HG02798 (cell line): ENCODE results near the gene ZNHIT6.
"Not testable (repeated sequence)": the region's sequence is repeated elsewhere in the genome, so short reads cannot be mapped to it uniquely, and the experiment has no call there.

Experiments used
- ATAC-seq: cut with Tn5 transposase; IDR thresholded peaks from one replicate; pipeline ENCODE4 v1.9.1; 2021; ENCODE audit warnings: mild to moderate bottlenecking; ENCODE audit not compliant: unreplicated experiment, poor library complexity

Gene ZNHIT6

DNA sequence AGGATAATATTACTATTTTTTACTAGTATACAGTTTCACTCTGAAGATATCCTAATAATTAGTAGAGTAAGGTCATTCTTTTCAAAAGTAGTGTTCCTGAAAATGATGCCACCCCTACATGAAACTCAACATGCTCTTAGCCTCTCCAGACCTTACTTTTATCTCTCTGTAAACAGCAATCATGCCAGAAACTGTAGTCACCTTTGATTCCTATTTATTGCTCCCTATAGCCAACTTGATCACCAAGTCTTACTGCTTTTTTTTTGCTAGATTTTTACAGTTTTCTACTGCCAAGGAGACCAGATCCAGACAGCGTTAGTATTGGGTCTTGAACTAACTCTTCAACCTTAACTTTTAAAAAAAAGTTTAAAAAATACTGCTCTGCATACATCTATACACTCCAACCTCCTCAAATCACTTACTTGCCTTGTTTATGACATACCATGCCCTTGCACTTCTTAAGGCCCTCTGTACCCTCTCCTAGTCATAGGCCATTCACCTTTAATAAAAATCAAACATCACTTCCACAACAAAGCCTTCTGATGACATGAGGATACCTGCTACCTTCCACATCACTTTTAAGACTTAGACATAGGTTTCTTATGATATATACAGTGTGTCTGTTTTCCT lies 36.1 kb downstream of the ZNHIT6 start:
- no peak for ATAC-seq

DNA sequence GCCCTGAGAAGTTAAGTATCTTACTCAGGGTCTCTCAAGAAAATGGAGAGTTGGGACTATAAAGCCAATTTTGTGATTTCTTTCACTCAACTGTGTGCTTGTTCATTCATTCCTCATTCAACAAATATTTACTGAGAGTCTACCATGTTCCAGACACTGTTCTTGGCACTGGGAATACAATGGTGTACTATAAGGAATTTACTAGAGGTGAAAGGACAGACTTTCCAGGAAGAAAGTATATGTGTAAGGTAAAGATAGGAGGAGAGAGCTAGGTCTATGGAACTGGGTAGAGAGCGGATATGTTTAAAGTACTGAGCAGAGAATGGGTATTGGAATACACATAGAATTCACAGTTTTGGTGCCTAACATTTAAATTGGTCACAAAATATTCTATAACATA lies 42.3 kb downstream of the ZNHIT6 start:
- ATAC-seq, result no peak

- no peak for ATAC-seq
Measured at GRCh38 chr1:85663382-85663781, 44.9 kb downstream of the ZNHIT6 start.

- ATAC-seq, result no peak
Measured at GRCh38 chr1:85661767-85662166, 46.5 kb downstream of the ZNHIT6 start.

GRCh38 chr1:85660541-85660940 lies 47.7 kb downstream of the ZNHIT6 start:
- no peak for ATAC-seq

DNA sequence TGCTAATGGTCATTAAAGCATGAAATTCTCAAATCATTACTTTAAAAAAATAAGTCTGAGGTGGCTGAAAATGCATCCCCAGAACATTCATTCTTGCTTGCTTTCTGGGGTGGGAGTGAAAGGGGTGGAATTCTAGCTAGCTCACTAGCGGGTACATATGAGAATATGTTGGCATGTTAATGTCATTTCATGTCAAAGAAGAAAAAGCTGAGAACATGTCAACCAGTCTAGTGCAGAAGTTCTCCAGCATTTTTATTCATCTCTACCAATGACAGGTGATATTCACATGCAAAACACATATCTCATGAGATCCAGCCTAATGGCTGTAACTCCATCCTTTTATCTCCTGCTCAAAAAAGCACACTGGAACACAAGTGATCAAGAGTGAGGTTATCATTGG lies 49.1 kb downstream of the ZNHIT6 start:
- no peak for ATAC-seq

- no peak for ATAC-seq
Measured at GRCh38 chr1:85656948-85657347, 51.3 kb downstream of the ZNHIT6 start.

GRCh38 chr1:85656256-85656655 lies 52.0 kb downstream of the ZNHIT6 start:
- no peak for ATAC-seq

DNA sequence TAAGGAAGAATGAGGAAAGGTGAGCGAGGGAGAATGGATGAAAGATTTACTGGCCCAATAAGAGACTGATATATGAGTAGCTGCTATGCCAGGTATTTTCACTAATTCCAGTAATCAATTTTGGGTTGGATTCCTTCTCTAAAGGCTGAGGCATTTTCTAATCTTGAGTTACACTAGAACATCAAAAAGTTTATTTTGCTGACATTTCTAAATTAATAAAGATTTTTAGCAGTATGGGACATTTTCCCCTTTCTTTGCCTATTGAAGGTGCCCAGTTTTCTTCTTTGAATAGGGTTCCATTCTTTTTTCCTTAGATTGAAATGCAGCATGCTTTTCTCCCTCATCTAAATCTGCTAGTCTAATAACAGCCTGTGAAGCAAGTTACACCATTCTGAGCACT lies 52.9 kb downstream of the ZNHIT6 start:
- no peak for ATAC-seq

GRCh38 chr1:85654066-85654782 lies 54.0 kb downstream of the ZNHIT6 start:
- no peak for ATAC-seq

GRCh38 chr1:85652327-85652726 lies 55.9 kb downstream of the ZNHIT6 start:
- ATAC-seq, result no peak

DNA sequence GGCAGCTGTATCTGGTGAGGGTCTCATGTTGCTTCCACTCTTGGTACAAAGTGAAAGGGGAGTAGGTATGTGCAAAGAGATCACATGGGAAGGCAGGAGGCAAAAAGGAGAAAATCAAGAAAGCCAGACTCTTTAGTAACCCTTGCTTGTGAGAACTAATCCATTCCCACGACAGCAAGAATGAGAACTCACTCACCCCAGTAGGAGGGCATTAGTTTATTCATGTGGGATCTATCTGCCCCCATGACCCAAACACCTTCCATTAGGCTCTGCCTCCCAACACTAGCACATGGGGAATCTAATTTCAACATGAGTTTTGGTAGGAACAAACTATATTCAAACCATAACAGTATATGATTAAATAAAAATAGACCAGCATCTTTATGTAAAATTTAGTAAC lies 57.6 kb downstream of the ZNHIT6 start:
- no peak for ATAC-seq

DNA sequence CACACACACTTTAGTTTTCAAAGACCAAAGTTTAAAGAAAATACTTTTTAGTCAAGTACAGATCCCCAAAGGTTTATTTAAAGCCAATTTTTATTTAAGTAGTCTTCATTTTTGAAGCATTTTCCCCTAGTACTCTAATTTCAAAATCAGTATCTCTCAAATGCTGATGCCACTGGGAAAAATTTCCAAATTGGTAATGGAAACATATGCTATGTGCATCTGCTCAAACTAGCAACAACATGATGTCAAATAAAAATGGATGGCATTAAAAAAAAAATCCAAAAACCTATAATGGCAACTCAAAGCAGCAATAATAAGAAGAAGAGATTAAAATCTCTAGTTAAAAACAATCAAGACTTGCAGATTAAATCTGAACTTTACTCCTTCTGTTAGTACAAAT lies 58.6 kb downstream of the ZNHIT6 start:
- no peak for ATAC-seq

DNA sequence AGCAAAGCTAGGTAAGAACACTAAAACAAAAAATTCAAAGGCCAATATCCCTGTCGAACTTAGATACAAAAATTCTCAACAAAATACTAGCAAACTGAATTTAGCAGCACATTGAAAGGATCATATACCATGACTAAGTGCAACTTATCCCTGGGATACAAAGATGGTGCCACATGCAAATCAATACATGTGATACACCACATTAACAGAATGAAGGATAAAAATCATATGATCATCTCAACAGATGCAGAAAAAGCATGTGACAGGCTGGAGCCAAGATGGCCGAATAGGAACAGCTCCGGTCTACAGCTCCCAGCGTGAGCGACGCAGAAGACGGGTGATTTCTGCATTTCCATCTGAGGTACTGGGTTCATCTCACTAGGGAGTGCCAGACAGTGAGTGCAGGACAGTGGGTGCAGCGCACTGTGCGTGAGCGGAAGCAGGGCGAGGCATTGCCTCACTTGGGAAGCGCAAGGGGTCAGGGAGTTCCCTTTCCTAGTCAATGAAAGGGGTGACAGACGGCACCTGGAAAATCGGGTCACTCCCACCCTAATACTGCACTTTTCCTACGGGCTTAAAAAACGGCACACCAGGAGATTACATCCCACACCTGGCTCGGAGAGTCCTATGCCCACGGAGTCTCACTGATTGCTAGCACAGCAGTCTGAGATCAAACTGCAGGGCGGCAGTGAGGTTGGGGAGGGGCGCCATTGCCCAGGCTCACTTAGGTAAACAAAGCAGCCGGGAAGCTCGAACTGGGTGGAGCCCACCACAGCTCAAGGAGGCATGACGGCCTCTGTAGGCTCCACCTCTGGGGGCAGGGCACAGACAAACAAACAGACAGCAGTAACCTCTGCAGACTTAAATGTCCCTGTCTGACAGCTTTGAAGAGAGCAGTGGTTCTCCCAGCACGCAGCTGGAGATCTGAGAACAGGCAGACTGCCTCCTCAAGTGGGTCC lies 66.4 kb downstream of the ZNHIT6 start:
- not testable (repeated sequence) for ATAC-seq

DNA sequence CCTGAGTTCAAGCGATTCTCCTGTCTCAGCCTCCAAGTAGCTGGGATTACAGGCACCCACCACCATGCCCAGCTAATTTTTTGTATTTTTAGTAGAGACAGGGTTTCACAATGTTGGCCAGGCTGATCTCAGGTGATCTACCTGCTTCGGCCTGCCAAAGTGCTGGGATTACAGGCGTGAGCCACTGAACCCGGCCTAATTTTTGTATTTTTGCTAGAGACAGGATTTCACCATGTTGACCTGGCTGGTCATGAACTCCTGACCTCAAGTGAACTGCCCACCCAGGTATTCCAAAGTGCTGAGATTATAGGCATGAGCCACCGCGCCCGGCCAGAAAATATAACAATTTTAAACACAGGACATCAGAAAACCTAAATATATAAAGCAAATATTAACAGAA lies 68.3 kb downstream of the ZNHIT6 start:
- ATAC-seq, result not testable (repeated sequence)

DNA sequence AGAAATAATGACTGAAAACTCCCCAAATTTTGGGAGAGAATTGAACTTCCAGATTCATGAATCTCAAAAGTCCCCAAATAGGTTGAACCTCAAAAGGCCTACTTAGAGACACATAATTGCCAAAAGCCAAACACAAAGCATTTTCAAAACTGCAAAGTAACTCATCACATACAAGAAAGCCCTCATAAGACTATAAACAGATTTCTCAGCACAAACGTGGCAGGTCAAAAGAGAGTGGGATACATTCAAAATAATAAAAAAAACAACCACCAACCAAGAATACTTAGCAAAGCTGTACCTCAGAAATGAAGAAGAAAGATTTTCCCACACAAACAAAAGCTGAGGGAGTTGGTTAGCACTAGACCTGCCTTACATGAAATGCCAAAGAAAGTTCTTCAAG lies 69.8 kb downstream of the ZNHIT6 start:
- ATAC-seq, result no peak

- ATAC-seq, result no peak
Measured at GRCh38 chr1:85630493-85630892, 77.7 kb downstream of the ZNHIT6 start.

DNA sequence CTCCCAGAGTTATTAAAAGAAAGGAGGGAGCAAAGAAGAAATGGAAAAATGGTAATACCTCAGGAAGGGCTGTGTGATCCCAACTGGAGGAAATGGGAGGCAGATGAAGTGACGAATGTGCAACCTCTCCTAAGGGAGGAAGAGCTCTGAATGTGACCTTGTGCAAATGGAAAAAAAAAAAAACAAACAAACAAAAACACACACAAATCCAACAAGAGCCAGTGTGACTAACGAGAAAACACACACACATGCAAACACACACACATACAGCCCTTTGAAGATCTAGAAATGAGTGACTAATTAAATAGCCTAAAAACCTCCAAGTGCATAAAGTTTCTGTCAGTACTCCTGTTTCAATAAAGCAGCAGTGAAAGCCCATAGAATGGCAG lies 78.7 kb downstream of the ZNHIT6 start:
- ATAC-seq, result no peak

GRCh38 chr1:85628791-85629531 lies 79.3 kb downstream of the ZNHIT6 start:
- ATAC-seq, result no peak

DNA sequence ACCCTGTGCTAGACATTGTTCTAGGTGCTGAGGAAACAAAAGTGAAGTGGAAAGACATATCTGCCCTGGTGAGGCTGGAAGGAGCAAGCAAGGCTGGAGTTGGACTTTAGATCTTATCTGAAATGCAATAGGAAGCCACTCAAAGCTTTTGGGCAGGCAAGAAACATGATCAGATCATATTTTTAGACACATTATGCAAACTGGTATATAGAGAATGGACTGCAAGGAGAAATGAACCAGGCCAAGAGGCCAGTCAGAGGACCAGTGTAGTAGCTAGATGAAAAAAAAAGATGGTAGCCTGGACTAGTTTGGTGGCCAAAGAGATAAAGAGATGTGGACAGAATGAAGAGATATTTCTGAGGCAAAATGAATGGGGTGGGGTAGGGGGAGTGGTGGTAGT lies 81.4 kb downstream of the ZNHIT6 start:
- ATAC-seq, result no peak
